Stomach (tissue), 4 donors: ENCODE results near the gene FHL2.

Experiments
- CTCF ChIP-seq, 7 experiments: fragments of 450-650 bp in 4 of 7; fragments of 200-600 bp in 3 of 7; sonication (generic) in 3 of 7; IDR thresholded peaks; one replicate each; pipeline ENCODE4 v1.5.1; 2016 to 2019; ENCODE audit warnings: antibody characterized with exemption in 7 of 7, control low read depth in 2 of 7, mild to moderate bottlenecking in 1 of 7
- EP300 ChIP-seq: sonication (generic); formaldehyde crosslinking; IDR thresholded peaks from one replicate; pipeline ENCODE4 v1.6.1; 2017; ENCODE audit warnings: antibody characterized with exemption
- POLR2A ChIP-seq, 4 donors: fragments of 450-650 bp; IDR thresholded peaks; one replicate each; pipeline ENCODE4 v1.6.1; 2016; ENCODE audit warnings: antibody characterized with exemption in 4 of 4, control low read depth in 2 of 4, mild to moderate bottlenecking in 1 of 4, moderate library complexity in 1 of 4
- POLR2AphosphoS5 ChIP-seq, 3 donors: sonication (generic); formaldehyde crosslinking; IDR thresholded peaks; one replicate each; pipeline ENCODE4 v1.6.1; 2016; ENCODE audit warnings: antibody characterized with exemption in 3 of 3

GRCh38 chr2:105315314-105315713, 83.5 kb downstream of the FHL2 start:
- TF ChIP-seq POLR2AphosphoS5 (IDR thresholded peaks at IDR 0.05) (no peak), POLR2A (IDR thresholded peaks at IDR 0.05) (no peak), CTCF (IDR thresholded peaks at IDR 0.05) (no peak), EP300 (no peak)
